PFSK-1 (cell line): ENCODE results near the gene SUCLG2.

Source experiments
- POLR2AphosphoS5 ChIP-seq: IDR thresholded peaks from 2 replicates; pipeline ENCODE4 v1.6.1; 2012; ENCODE audit warnings: low read depth, mild to moderate bottlenecking, control low read depth, low read length, moderate library complexity
- REST ChIP-seq, 2 experiments: IDR thresholded peaks; 2 replicates each; pipeline versions ENCODE4 v1.6.1 to v1.8.0; 2011 to 2012; ENCODE audit warnings: low read depth in 2 of 2, low read length in 2 of 2, control low read depth in 1 of 2, inconsistent platforms in 1 of 2, mild to moderate bottlenecking in 1 of 2, moderate library complexity in 1 of 2; ENCODE audit not compliant: insufficient read depth in 1 of 2
- SIN3A ChIP-seq: IDR thresholded peaks from 2 replicates; pipeline ENCODE4 v1.6.1; 2012; ENCODE audit warnings: mild to moderate bottlenecking, low read length, moderate library complexity, borderline replicate concordance; ENCODE audit not compliant: insufficient read depth
- TAF1 ChIP-seq: IDR thresholded peaks from 2 replicates; pipeline ENCODE4 v1.6.1; 2012; ENCODE audit warnings: low read length, control low read depth, borderline replicate concordance; ENCODE audit not compliant: insufficient read depth

- no peak for TF ChIP-seq SIN3A
- TF ChIP-seq POLR2AphosphoS5 = no peak
- no peak for TF ChIP-seq TAF1
- TF ChIP-seq REST (IDR thresholded peaks at IDR 0.05; ENCODE audit: insufficient read depth in 1 of 2, low read depth in 2 of 2, low read length in 2 of 2) = no peak
Observed at GRCh38 chr3:67661089-67661488, 6.7 kb upstream of the SUCLG2 start.
